Brain microvascular endothelial cell (primary cell): Measurements from ENCODE around the gene FBXL17.

Experiments used
- DNase-seq: peaks from one replicate; pipeline ENCODE4 v3.0.0-alpha.2; 2020
- H3K27ac ChIP-seq: fragments of 250-450 bp; sonication (Bioruptor Pico); 2 replicates; pipeline ENCODE4 v1.5.1; 2020; ENCODE audit warnings: mild to moderate bottlenecking, moderate library complexity
- H3K27me3 ChIP-seq: fragments of 250-450 bp; sonication (Bioruptor Pico); replicated peaks from 2 replicates; pipeline ENCODE4 v1.5.1; 2020; ENCODE audit warnings: mild to moderate bottlenecking
- H3K36me3 ChIP-seq: fragments of 250-450 bp; sonication (Bioruptor Pico); replicated peaks from 2 replicates; pipeline ENCODE4 v1.5.1; 2020; ENCODE audit warnings: mild to moderate bottlenecking
- H3K4me3 ChIP-seq: 2 replicates; pipeline ENCODE4 v1.5.1; 2011; ENCODE audit warnings: low read depth, mild to moderate bottlenecking, control low read depth, low read length, moderate library complexity
- in situ Hi-C: cut with HindIII; loops from 2 replicates; pipeline ENCODE4 v1.10.0; 2017; ENCODE audit warnings: low sequenced_read_pairs, low pct_ligation_motif_present
- TF ChIP-seq, protein P1 (sequence below): IDR thresholded peaks from 2 replicates; pipeline ENCODE4 v1.5.1; 2011; ENCODE audit warnings: low read depth, mild to moderate bottlenecking, moderate library complexity, low read length, control low read depth, inconsistent platforms; ENCODE audit errors: missing control alignments

The FBXL17 gene

DNA sequence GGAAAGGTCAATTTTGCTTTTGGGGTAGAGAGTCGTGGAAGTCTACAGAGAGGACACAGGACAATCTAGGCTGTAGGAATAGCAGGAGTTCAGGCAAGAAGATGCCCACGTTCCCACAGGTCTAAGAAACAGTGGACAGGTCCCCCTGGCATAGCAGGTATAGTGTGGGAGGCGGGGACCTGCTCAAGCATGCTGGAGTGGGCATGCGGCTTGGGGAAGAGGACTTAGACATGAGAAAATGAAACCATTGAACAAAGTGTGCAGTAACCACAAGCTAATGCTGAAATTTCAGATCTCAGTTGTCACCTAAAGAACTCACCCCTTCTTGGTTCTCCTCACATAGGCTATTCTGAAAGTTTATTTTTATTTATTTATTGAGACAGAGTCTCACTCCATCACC lies 568.3 kb downstream of the FBXL17 start:
- TF ChIP-seq, protein P1, sequence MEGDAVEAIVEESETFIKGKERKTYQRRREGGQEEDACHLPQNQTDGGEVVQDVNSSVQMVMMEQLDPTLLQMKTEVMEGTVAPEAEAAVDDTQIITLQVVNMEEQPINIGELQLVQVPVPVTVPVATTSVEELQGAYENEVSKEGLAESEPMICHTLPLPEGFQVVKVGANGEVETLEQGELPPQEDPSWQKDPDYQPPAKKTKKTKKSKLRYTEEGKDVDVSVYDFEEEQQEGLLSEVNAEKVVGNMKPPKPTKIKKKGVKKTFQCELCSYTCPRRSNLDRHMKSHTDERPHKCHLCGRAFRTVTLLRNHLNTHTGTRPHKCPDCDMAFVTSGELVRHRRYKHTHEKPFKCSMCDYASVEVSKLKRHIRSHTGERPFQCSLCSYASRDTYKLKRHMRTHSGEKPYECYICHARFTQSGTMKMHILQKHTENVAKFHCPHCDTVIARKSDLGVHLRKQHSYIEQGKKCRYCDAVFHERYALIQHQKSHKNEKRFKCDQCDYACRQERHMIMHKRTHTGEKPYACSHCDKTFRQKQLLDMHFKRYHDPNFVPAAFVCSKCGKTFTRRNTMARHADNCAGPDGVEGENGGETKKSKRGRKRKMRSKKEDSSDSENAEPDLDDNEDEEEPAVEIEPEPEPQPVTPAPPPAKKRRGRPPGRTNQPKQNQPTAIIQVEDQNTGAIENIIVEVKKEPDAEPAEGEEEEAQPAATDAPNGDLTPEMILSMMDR, result no peak
- Histone ChIP-seq H3K4me3 (no peak overlapping the region), H3K27ac (peak overlapping the region; percentile 2), H3K36me3 (no peaks in the 10 kb centered on the region), H3K27me3 (no peaks in the 10 kb centered on the region)
- in situ Hi-C loops, result no loop called here
- no peak for DNase-seq

DNA sequence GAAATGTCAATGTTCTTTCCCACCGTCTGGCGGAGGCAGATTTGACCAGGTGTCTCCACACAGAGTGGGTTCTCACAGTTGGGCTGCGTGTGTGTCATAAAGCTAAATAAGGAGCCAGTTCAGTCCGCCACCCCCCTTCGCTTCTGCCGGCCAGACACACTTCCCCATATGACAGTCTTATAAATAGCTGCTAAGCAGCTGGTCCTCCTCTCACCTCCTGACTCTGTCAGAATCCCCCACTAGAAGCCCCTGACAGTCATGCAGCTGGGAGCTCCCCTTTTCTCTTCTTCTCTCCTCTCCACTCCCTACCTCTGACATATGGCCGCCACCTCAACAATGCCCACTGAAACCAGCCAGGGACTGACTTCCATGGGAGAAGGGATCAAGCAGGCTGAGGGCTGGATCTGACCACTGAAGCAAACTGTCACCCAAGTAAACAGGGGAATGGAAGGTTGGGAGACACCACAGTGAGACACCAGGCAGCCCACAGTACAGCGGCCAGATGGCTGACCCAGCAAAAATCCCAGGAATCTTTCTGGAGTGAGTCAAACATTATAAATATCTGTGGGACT lies 569.2 kb downstream of the FBXL17 start:
- peak; percentile 89 for DNase-seq
- TF ChIP-seq, protein P1, result no peak
- H3K4me3 ChIP-seq, result no peak overlapping the region
- in situ Hi-C loops, result no loop called here
- H3K36me3 ChIP-seq, result no peaks in the 10 kb centered on the region
- H3K27ac ChIP-seq, result peak overlapping the region; percentile 40
- H3K27me3 ChIP-seq, result no peaks in the 10 kb centered on the region

DNA sequence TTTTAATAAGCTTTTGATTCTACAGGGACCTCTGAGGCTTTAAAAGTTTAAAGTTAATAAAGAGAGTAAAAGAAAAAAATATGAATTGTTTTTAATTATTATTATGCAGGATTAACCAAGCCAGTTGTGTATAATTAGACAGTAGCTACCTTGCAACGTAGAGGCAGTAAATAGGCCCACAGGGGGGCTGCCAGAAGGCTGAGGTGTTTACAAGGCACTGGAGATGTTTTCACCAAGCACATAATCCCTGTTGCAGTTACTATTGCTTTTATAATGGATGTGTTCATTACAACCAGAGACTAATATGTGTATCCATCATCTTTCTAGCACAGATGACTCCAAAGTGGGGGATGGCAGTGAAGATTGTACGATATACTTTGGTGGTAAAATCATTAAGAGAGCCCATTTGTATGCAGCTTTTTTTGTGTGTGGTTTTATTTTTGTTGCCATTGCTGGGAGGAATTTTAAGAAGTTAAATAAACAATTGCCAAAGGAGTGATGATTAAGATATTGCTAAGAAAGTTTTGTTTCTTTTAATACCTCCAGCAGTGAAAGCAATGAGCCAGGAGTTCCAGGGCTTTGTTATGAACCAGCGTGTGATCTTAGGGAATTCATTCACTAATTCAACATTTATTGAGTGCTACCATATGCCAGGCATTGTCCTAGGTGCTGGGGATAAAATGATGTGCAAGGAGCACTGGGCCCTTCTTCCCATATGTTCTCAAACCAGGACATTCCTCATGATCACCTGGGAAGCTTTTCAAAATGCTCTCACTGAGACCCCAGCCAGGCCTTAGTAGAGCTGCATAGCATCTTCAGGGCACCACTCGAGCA lies 572.5 kb downstream of the FBXL17 start:
- H3K27me3 ChIP-seq, result no peaks in the 10 kb centered on the region
- no peak overlapping the region for H3K27ac ChIP-seq
- in situ Hi-C loops, result no loop called here
- TF ChIP-seq, protein P1, result no peak
- DNase-seq, result no peak
- no peaks in the 10 kb centered on the region for H3K36me3 ChIP-seq
- no peak overlapping the region for H3K4me3 ChIP-seq
